A673 (cell line): Measurements from ENCODE around the gene TAF11L10. TPM values are rescaled to one million over a fixed set of nuclear protein-coding genes. Genes with fewer than 3 reads are reported as not detected.
A peak's percentile ranks its signal among the peaks of the same experiment; 100 is the strongest.
"Not testable (repeated sequence)": the region's sequence is repeated elsewhere in the genome, so short reads cannot be mapped to it uniquely, and the experiment has no call there.

Experiments
- BruUV-seq: library from RNA; stranded (reverse); fragments of 400-500 nt; replicated peaks from 2 replicates; lab custom pipeline; 2021; lab: Mats Ljungman, UMichigan
- CTCF ChIA-PET: fragments of 300-600 bp; sonication (Branson Sonifier 250); formaldehyde crosslinking; loops from one replicate; lab custom pipeline; 2022; ENCODE audit warnings: antibody characterized with exemption; lab: Charles Lee
- POLR2A ChIA-PET: fragments of 300-600 bp; sonication (Branson Sonifier 250); formaldehyde crosslinking; loops from one replicate; lab custom pipeline; 2022; ENCODE audit warnings: antibody characterized with exemption; ENCODE audit not compliant: low non-redundant PET; lab: Charles Lee
- DNase-seq: peaks from one replicate; pipeline ENCODE4 v3.0.0-alpha.2; 2015; ENCODE audit warnings: low spot score
- H3K27ac ChIP-seq: fragments of 200-600 bp; sonication (generic); 2 replicates; pipeline ENCODE4 v1.5.1; 2016; ENCODE audit warnings: mixed run types, low read depth, mild to moderate bottlenecking, mixed read lengths, antibody characterized with exemption, low read length; ENCODE audit not compliant: poor library complexity, severe bottlenecking
- H3K27me3 ChIP-seq: fragments of 200-600 bp; sonication (generic); replicated peaks from 2 replicates; pipeline ENCODE4 v1.6.1; 2017; ENCODE audit warnings: mixed run types, low read depth, mild to moderate bottlenecking, mixed read lengths, antibody characterized with exemption, low read length; ENCODE audit not compliant: insufficient read depth, poor library complexity
- H3K36me3 ChIP-seq: fragments of 200-600 bp; sonication (generic); 2 replicates; pipeline ENCODE4 v1.6.1; 2016; ENCODE audit warnings: mixed run types, mild to moderate bottlenecking, mixed read lengths, antibody characterized with exemption, low read length; ENCODE audit not compliant: insufficient read depth, poor library complexity, severe bottlenecking
- H3K4me1 ChIP-seq: fragments of 200-600 bp; sonication (generic); 2 replicates; pipeline ENCODE4 v1.6.1; 2017; ENCODE audit warnings: mixed run types, mild to moderate bottlenecking, mixed read lengths, antibody characterized with exemption, low read length; ENCODE audit not compliant: insufficient read depth, poor library complexity, severe bottlenecking
- H3K4me3 ChIP-seq: fragments of 200-600 bp; sonication (generic); 2 replicates; pipeline ENCODE4 v1.5.1; 2016; ENCODE audit warnings: low read depth, mixed run types, mild to moderate bottlenecking, mixed read lengths, low read length; ENCODE audit not compliant: poor library complexity, severe bottlenecking
- H3K9me3 ChIP-seq: fragments of 200-600 bp; sonication (generic); 2 replicates; pipeline ENCODE4 v1.6.1; 2016; ENCODE audit warnings: mixed run types, low read depth, mild to moderate bottlenecking, mixed read lengths, antibody characterized with exemption, low read length; ENCODE audit not compliant: poor library complexity, severe bottlenecking
- CTCF ChIP-seq: fragments of 300-800, 200-600 bp; sonication (generic); conservative IDR thresholded peaks from 2 replicates; pipeline ENCODE4 v1.5.1; 2017; ENCODE audit warnings: low read depth, mild to moderate bottlenecking, antibody characterized with exemption, low read length, moderate library complexity, mixed read lengths
- EZH2 ChIP-seq: fragments of 200-600 bp; sonication (generic); IDR thresholded peaks from 2 replicates; pipeline ENCODE4 v1.6.1; 2017; ENCODE audit warnings: borderline replicate concordance, low read depth, mild to moderate bottlenecking, mixed read lengths, antibody characterized with exemption, low read length; ENCODE audit not compliant: poor library complexity, severe bottlenecking
- intact Hi-C: fragments of 100-400 bp; cut with micrococcal nuclease; formaldehyde crosslinking; loops from one replicate; pipeline ENCODE4 v1.10.0; 2022; ENCODE audit not compliant: unreplicated experiment
- total RNA-seq: library from RNA; stranded (reverse); gene quantifications from 2 replicates; pipeline ENCODE4 v1.2.3, GENCODE V29; 2021

The TAF11L10 gene
- total RNA-seq, 1 experiment from 2014 or later: 1.7 TPM

GRCh38 chr5:17620627-17621026 lies 23.0 kb upstream of the TAF11L10 start:
- no peak overlapping the region for H3K27ac ChIP-seq
- H3K27me3 ChIP-seq: no peaks in the 10 kb centered on the region
- BruUV-seq: no TSS peak
- CTCF ChIA-PET: no interaction called here
- POLR2A ChIA-PET: no interaction called here
- no peak for DNase-seq
- no peak for TF ChIP-seq EZH2
- TF ChIP-seq CTCF: peak; percentile 36; the same call in 1 of the 2 replicates
- H3K4me1 ChIP-seq: no peaks in the 10 kb centered on the region
- no peaks in the 10 kb centered on the region for H3K9me3 ChIP-seq
- no peak overlapping the region for H3K4me3 ChIP-seq
- no peaks in the 10 kb centered on the region for H3K36me3 ChIP-seq
- intact Hi-C loops: no loop called here

GRCh38 chr5:17619354-17619753 lies 21.7 kb upstream of the TAF11L10 start:
- POLR2A ChIA-PET: no interaction called here
- BruUV-seq: no TSS peak
- Histone ChIP-seq H3K4me3 (no peak overlapping the region), H3K27me3 (no peaks in the 10 kb centered on the region), H3K9me3 (no peaks in the 10 kb centered on the region), H3K36me3 (no peaks in the 10 kb centered on the region), H3K27ac (no peak overlapping the region), H3K4me1 (no peaks in the 10 kb centered on the region)
- no peak for TF ChIP-seq CTCF
- CTCF ChIA-PET: no interaction called here
- intact Hi-C loops: no loop called here
- no peak for DNase-seq

GRCh38 chr5:17614872-17615605 lies 17.4 kb upstream of the TAF11L10 start:
- no peak for DNase-seq
- H3K4me3 ChIP-seq: no peak overlapping the region
- no peaks in the 10 kb centered on the region for H3K4me1 ChIP-seq
- BruUV-seq: no TSS peak
- no peaks in the 10 kb centered on the region for H3K27me3 ChIP-seq
- ChIA-PET POLR2A (no interaction called here), CTCF (no interaction called here)
- intact Hi-C loops: no loop called here
- no peaks in the 10 kb centered on the region for H3K9me3 ChIP-seq
- TF ChIP-seq EZH2 (no peak), CTCF (no peak)
- H3K27ac ChIP-seq: no peak overlapping the region
- H3K36me3 ChIP-seq: no peaks in the 10 kb centered on the region

GRCh38 chr5:17610092-17610491 lies 12.5 kb upstream of the TAF11L10 start, which contains the start of gene TAF11L12:
Gene TAF11L12 (plus strand): TSS chr5:17610392.
- H3K4me1 ChIP-seq, H3K36me3 ChIP-seq, BruUV-seq, intact Hi-C loops, H3K9me3 ChIP-seq, CTCF ChIA-PET, H3K4me3 ChIP-seq, H3K27ac ChIP-seq, H3K27me3 ChIP-seq, DNase-seq, POLR2A ChIA-PET: not testable (repeated sequence)

- CTCF ChIA-PET, H3K4me1 ChIP-seq, H3K4me3 ChIP-seq, intact Hi-C loops, H3K36me3 ChIP-seq, POLR2A ChIA-PET, H3K9me3 ChIP-seq, DNase-seq, BruUV-seq, H3K27me3 ChIP-seq, H3K27ac ChIP-seq: not testable (repeated sequence)
Measured at GRCh38 chr5:17607461-17607860, 9.8 kb upstream of the TAF11L10 start.
